Heart right ventricle (tissue), 16 donors: ENCODE results near the gene CLCNKA. TPM values are rescaled to one million over a fixed set of nuclear protein-coding genes. Genes with fewer than 3 reads are reported as not detected.

ENCODE experiments used
- ATAC-seq, 8 donors: fragments of 200-7000 bp; cut with Tn5 transposase; one replicate each; pipeline ENCODE4 v1.9.1; 2020; ENCODE audit warnings: mild to moderate bottlenecking in 8 of 8, moderate library complexity in 8 of 8, moderate number of reproducible peaks in 1 of 8
- DNase-seq, 2 donors: peaks; one replicate each; pipeline ENCODE4 v3.0.0-alpha.2; 2020
- H3K27ac ChIP-seq, 10 donors: fragments of 200-600 bp; sonication (generic) in 2 of 10; one replicate each; pipeline versions ENCODE4 v1.5.0 to v1.8.0; 2020 to 2022; ENCODE audit warnings: mild to moderate bottlenecking in 3 of 10
- H3K27me3 ChIP-seq, 7 donors: fragments of 200-600 bp; one replicate each; pipeline ENCODE4 v1.8.0; 2021 to 2022; ENCODE audit warnings: mild to moderate bottlenecking in 2 of 7
- H3K36me3 ChIP-seq, 9 donors: fragments of 200-600 bp; sonication (generic) in 1 of 9; one replicate each; pipeline versions ENCODE4 v1.5.0 to v1.8.0; 2020 to 2022; ENCODE audit warnings: mild to moderate bottlenecking in 2 of 9
- H3K4me1 ChIP-seq, 9 donors: fragments of 200-600 bp; sonication (generic) in 1 of 9; one replicate each; pipeline versions ENCODE4 v1.5.0 to v1.8.0; 2020 to 2022; ENCODE audit warnings: mild to moderate bottlenecking in 4 of 9
- H3K4me3 ChIP-seq, 10 donors: fragments of 200-600 bp; sonication (generic) in 2 of 10; one replicate each; pipeline versions ENCODE4 v1.5.0 to v1.8.0; 2020 to 2022; ENCODE audit warnings: mild to moderate bottlenecking in 7 of 10, moderate library complexity in 2 of 10
- H3K9me3 ChIP-seq, 11 donors: fragments of 200-600 bp in 10 of 11; sonication (generic) in 2 of 11; one replicate each; pipeline versions ENCODE4 v1.5.0 to v1.8.0; 2013 to 2022; ENCODE audit warnings: mild to moderate bottlenecking in 2 of 11, control low read depth in 1 of 11, moderate library complexity in 1 of 11
- WGBS, 2 donors: extraction: QIAGEN DNeasy Blood & Tissue Kit; methylation state at CpG; one replicate each; pipeline ENCODE4 v1.1.7; 2013; ENCODE audit warnings: inconsistent platforms in 1 of 2; 5-methylcytosine and 5-hydroxymethylcytosine counted together
- intact Hi-C, 10 donors: fragments of 100-400 bp; cut with DNase I; formaldehyde crosslinking; loops; one replicate each; pipeline versions ENCODE4 v1.11.1 to v1.14.2; 2022
- polyA plus RNA-seq, 2 donors: library from polyadenylated mRNA; stranded (reverse); fragments of 200-250 nt; gene quantifications; one replicate each; pipeline ENCODE4 v1.2.3, GENCODE V29; 2013
- total RNA-seq, 10 donors: library from RNA; stranded (reverse); fragmentation: NEBNext Ultra II Directional in 3 of 10; extraction: Animal tissue kit (Norgen Biotek cat#: 25700) in 3 of 10; gene quantifications; one replicate each; pipeline versions ENCODE4 v1.2.1 to v1.2.4, GENCODE V29; 2021 to 2023
- TF ChIP-seq, protein P1 (sequence below), 9 donors: fragments of 200-600 bp; sonication (generic) in 2 of 9; IDR thresholded peaks; one replicate each; pipeline versions ENCODE4 v1.5.0 to v1.8.0; 2021 to 2022; ENCODE audit warnings: antibody characterized with exemption in 9 of 9, mild to moderate bottlenecking in 5 of 9, moderate library complexity in 1 of 9
- donor health status: Arrhythmogenic right ventricular cardiomyopathy.
- donor health status: ischemic (EF 13 %, LVEDD 7.1; RV severe dilation, severe dysfunction).
- donor health status: healthy with polysubstance abuse.
- donor health status: DM: no; HTN: yes; CAD: no.
- donor health status: DM: no; HTN: no; CAD: no.
- donor health status: ischemic (EF 25% LVEDD 6.9; RV normal size, moderate dysfunction).
- donor health status: ischemic (EF 25% LVEDD 5.7; RV mildly dilated, moderate dysfunction).
- donor health status: healthy.
- donor health status: DM: yes; HTN: yes; CAD: no.
- donor health status: Ischemic cardiomyopathy.
- donor health status: ischemic (EF 35%, LVEDD 5.7; RV mildly dilated, moderate dysfunction).
- donor health status: nonischemic (EF 11% LVEDD 7.7; RV severe dilation, severe dysfunction).
- donor health status: DM: yes; HTN: yes; CAD: no.
- donor health status: PGD.
- donor health status: ischemic (EF 29% LVEDD 5.4; RV normal size, mild dysfunction).
- donor health status: nonischemic (EF 23%, LVEDD 6.1; RV moderate dilation, normal function).

The CLCNKA gene
- total and polyA plus RNA-seq, 12 donors = 0.19 to 1.0 (median 0.35) TPM; not detected in 1

DNA sequence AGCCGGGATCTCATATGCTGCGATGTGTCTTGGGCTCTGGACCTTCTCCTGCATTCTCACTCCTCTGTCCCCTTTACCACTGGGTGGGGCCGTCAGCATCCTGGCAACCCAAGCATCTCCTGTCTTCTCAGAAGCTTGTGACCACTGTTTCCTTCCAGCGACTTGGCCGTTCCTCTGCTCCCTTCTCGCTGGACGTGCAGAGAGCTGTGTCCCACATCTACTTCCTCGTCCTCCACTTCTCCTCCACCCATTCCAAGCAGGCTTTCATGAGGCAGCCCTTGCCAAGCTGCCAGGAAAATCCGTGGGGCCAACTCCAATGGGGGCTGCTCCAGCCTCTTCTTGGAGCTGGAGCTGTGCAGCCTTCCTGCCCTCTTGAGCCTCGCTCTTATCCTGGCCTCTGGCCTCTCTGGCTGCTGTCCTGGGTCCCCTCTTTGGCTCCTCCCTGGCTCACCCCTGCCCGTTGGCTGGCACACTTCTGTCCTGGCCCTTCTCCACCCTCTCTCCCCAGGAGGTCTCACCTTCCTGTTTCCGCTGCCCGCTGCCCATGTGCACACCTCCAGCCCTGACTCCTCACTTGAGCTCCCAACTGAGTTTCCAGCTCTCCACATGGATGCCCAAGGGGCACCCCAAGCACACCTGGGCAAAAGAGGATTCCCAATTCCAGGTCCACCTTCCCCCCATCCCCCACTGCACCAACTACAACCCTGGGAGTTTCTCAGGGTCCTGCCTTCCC is 42.9 kb downstream of the CLCNKA start:
- ATAC-seq (no peak), DNase-seq (no peak)
- TF ChIP-seq, protein P1, sequence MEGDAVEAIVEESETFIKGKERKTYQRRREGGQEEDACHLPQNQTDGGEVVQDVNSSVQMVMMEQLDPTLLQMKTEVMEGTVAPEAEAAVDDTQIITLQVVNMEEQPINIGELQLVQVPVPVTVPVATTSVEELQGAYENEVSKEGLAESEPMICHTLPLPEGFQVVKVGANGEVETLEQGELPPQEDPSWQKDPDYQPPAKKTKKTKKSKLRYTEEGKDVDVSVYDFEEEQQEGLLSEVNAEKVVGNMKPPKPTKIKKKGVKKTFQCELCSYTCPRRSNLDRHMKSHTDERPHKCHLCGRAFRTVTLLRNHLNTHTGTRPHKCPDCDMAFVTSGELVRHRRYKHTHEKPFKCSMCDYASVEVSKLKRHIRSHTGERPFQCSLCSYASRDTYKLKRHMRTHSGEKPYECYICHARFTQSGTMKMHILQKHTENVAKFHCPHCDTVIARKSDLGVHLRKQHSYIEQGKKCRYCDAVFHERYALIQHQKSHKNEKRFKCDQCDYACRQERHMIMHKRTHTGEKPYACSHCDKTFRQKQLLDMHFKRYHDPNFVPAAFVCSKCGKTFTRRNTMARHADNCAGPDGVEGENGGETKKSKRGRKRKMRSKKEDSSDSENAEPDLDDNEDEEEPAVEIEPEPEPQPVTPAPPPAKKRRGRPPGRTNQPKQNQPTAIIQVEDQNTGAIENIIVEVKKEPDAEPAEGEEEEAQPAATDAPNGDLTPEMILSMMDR (IDR thresholded peaks at IDR 0.05) = no peak
- peaks cover 11 to 39% (median 17%) of the 10 kb centered on the region in 9 donors for H3K4me1 ChIP-seq
- no peak overlapping the region for H3K4me3 ChIP-seq
- WGBS, 2 donors = 43 to 50% methylated on average over 13 of the region's 13 CpGs
- intact Hi-C loops = no loop called here
- H3K27ac ChIP-seq = no peak overlapping the region
- no peaks in the 10 kb centered on the region for H3K27me3 ChIP-seq
- no peaks in the 10 kb centered on the region for H3K36me3 ChIP-seq
- no peaks in the 10 kb centered on the region for H3K9me3 ChIP-seq

DNA sequence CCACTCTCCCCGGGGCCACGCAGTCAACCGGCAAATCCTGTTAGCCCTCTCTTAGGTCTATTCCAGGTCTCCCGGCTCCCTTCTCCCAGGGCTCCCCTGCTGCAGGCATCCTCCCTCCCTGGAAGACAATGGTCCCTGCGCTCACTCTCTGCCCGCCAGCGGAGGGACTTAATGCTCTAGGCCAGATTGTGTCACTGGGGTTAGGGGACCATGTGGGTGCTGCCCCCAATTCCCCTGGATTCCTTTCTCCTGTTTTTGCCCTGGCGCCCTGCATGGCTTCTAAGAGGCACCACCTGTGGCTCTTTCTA is 43.4 kb downstream of the CLCNKA start:
- intact Hi-C loops = no loop called here
- WGBS, 2 donors = 80 to 83% methylated on average over 8 of the region's 8 CpGs

DNA sequence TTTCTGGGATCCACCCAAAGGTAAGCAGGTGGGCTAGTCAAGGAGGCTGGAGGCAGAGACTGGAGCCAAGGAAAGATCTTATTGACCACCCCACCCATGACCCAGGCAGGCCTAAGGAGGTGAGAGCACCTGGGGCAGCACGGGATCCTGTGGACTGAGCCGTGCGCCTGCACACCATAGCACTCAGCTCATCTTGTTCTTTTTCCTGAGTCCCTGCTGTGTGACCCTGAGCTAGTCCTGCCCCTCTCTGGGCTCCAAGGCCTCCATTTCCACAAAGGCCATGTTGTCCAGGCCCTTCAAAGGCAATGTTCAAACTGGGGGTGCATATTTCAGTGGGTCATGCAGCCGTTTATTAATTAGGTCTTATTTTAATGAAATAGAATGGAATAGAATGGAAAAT is 44.4 kb downstream of the CLCNKA start:
- Histone ChIP-seq H3K9me3 (no peaks in the 10 kb centered on the region), H3K4me1 (peaks cover 11 to 39% (median 17%) of the 10 kb centered on the region in 9 donors), H3K27ac (no peak overlapping the region), H3K4me3 (no peak overlapping the region), H3K27me3 (no peaks in the 10 kb centered on the region), H3K36me3 (no peaks in the 10 kb centered on the region)
- no peak for DNase-seq
- WGBS, 2 donors = 86 to 94% methylated on average over 4 of the region's 4 CpGs
- no peak for ATAC-seq
- intact Hi-C loops = no loop called here
- TF ChIP-seq, protein P1 (IDR thresholded peaks at IDR 0.05) = no peak

More for the DNA sequence above, 43.4 kb downstream of the CLCNKA start:
- DNase-seq = no peak
- TF ChIP-seq, protein P1 (IDR thresholded peaks at IDR 0.05) = no peak
- H3K27me3 ChIP-seq = no peaks in the 10 kb centered on the region
- H3K27ac ChIP-seq = no peak overlapping the region
- H3K36me3 ChIP-seq = no peaks in the 10 kb centered on the region
- no peaks in the 10 kb centered on the region for H3K9me3 ChIP-seq
- ATAC-seq = no peak
- peaks cover 11 to 39% (median 17%) of the 10 kb centered on the region in 9 donors for H3K4me1 ChIP-seq
- no peak overlapping the region for H3K4me3 ChIP-seq

DNA sequence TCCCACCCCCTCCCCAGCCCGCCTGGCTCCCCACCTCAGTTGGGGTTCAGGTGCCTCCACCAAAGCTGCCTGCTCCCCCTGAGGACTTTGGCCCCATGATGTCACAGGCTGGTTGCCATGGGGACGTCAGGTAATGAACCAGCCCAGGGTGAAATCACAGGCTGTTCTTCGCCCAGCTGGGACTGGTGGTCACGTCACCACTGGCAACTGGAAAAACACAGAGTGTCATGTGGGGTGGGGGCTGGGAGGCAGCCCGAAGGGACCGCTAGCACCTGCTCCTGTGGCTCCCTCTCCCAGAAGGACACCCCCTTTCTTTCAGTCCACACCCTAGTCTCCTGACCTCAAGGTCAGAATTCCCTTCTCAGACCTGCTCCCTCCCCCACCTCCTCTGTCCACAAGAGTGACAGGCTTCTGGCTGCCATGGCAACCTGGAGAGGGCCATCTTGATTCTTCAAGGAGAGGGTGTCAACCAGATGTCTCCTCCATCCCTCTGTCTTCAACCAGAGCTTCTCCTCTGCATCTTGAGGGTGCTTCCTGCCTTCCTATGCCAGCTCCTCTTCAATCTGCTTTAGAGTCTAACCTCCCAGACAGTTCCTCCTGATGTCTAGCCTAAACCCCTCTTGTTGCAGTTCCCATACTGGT is 45.4 kb downstream of the CLCNKA start:
- no peaks in the 10 kb centered on the region for H3K9me3 ChIP-seq
- peaks cover 0 to 9% (median 0%) of the 10 kb centered on the region in 7 donors for H3K27me3 ChIP-seq
- TF ChIP-seq, protein P1 (IDR thresholded peaks at IDR 0.05) = no peak
- 72 to 82% methylated on average over 6 of the region's 6 CpGs for WGBS, 2 donors
- intact Hi-C loops = no loop called here
- DNase-seq (no peak), ATAC-seq (peak in 1 of 8 donors; percentile 27)
- H3K36me3 ChIP-seq = no peaks in the 10 kb centered on the region
- H3K27ac ChIP-seq = no peak overlapping the region
- peaks cover 11 to 39% (median 17%) of the 10 kb centered on the region in 9 donors for H3K4me1 ChIP-seq
- no peak overlapping the region for H3K4me3 ChIP-seq
